ENCODE data around the gene OTOG.

DNA sequence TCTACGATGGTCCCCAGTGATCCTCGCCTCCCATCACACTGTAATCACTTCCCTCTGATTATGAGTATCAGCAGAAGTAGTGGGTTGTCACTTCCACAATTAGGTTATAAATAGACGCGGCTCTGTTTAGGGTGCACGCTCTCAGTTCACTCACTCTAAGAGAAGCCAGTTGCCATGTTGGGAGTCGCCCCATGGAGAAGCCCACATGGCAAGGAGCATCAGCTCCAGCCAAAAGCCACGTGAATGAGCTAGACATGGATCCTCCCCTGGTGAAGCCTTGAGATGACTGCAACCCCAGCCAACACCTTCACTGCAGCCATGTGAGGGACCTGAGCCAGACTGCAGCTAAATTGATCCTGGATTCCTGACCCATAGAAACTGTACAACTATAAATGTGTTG, 145.9 kb downstream of the OTOG start:
- TF ChIP-seq, protein P1, sequence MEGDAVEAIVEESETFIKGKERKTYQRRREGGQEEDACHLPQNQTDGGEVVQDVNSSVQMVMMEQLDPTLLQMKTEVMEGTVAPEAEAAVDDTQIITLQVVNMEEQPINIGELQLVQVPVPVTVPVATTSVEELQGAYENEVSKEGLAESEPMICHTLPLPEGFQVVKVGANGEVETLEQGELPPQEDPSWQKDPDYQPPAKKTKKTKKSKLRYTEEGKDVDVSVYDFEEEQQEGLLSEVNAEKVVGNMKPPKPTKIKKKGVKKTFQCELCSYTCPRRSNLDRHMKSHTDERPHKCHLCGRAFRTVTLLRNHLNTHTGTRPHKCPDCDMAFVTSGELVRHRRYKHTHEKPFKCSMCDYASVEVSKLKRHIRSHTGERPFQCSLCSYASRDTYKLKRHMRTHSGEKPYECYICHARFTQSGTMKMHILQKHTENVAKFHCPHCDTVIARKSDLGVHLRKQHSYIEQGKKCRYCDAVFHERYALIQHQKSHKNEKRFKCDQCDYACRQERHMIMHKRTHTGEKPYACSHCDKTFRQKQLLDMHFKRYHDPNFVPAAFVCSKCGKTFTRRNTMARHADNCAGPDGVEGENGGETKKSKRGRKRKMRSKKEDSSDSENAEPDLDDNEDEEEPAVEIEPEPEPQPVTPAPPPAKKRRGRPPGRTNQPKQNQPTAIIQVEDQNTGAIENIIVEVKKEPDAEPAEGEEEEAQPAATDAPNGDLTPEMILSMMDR (IDR thresholded peaks at IDR 0.05; ENCODE audit: low read depth, low read length) = no peak
- TF ChIP-seq MYC (IDR thresholded peaks at IDR 0.05; ENCODE audit: low read depth, low read length) = no peak
- TF ChIP-seq POLR2A (IDR thresholded peaks at IDR 0.05; ENCODE audit: extremely low read depth, insufficient read length) = no peak

All from NB4 (cell line).